NOMO-1 (cell line): ENCODE data around the gene HNRNPA2B1.
A peak's percentile ranks its signal among the peaks of the same experiment; 100 is the strongest.
"Not testable (repeated sequence)": the region's sequence is repeated elsewhere in the genome, so short reads cannot be mapped to it uniquely, and the experiment has no call there.

Source experiments
- DNase-seq, 2 experiments: peaks; one replicate each; lab custom pipeline; 2025; ENCODE audit not compliant: unreplicated experiment in 2 of 2; lab: John Stamatoyannopoulos, UW

Gene HNRNPA2B1

GRCh38 chr7:26198781-26199169, 1.8 kb downstream of the HNRNPA2B1 start:
- no peak for DNase-seq

- peak in 1 of 2 experiments; percentile 62 for DNase-seq
Measured at GRCh38 chr7:26198133-26198780, 2.3 kb downstream of the HNRNPA2B1 start.

- DNase-seq = peak; percentile 76 to 93
Measured at GRCh38 chr7:26197153-26198115, 3.1 kb downstream of the HNRNPA2B1 start.

- no peak for DNase-seq
Measured at GRCh38 chr7:26195867-26196657, 4.5 kb downstream of the HNRNPA2B1 start.

GRCh38 chr7:26195182-26195581, 5.4 kb downstream of the HNRNPA2B1 start:
- DNase-seq = no peak

- not testable (repeated sequence) for DNase-seq
Measured at GRCh38 chr7:26194764-26195163, 5.8 kb downstream of the HNRNPA2B1 start.

- DNase-seq = no peak
Measured at GRCh38 chr7:26193432-26194207, 6.9 kb downstream of the HNRNPA2B1 start.

GRCh38 chr7:26192485-26193087, 8.0 kb downstream of the HNRNPA2B1 start:
- no peak for DNase-seq

- no peak for DNase-seq
Measured at GRCh38 chr7:26191974-26192479, 8.5 kb downstream of the HNRNPA2B1 start.

- no peak for DNase-seq
Measured at GRCh38 chr7:26191233-26191973, 9.1 kb downstream of the HNRNPA2B1 start.

GRCh38 chr7:26190417-26190869, 10.1 kb downstream of the HNRNPA2B1 start:
- no peak for DNase-seq

GRCh38 chr7:26189697-26190096, 10.8 kb downstream of the HNRNPA2B1 start:
- DNase-seq = no peak

GRCh38 chr7:26188957-26189541, 11.5 kb downstream of the HNRNPA2B1 start:
- no peak for DNase-seq

- no peak for DNase-seq
Measured at GRCh38 chr7:26188206-26188956, 12.2 kb downstream of the HNRNPA2B1 start.

- DNase-seq = peak in 1 of 2 experiments; percentile 60
Measured at GRCh38 chr7:26187380-26188205, 13.0 kb downstream of the HNRNPA2B1 start.

GRCh38 chr7:26186364-26187311, 13.9 kb downstream of the HNRNPA2B1 start:
- DNase-seq = no peak
